Ascending aorta (tissue), 2 donors: ENCODE data around the gene IMMP2L. TPM values are rescaled to one million over a fixed set of nuclear protein-coding genes. Genes with fewer than 3 reads are reported as not detected.

Source experiments
- DNase-seq, 2 donors: peaks; one replicate each; pipeline ENCODE4 v3.0.0-alpha.2; 2019; ENCODE audit warnings: low spot score in 2 of 2
- H3K27ac ChIP-seq, 2 donors: fragments of 200-600 bp; sonication (generic); one replicate each; pipeline ENCODE4 v1.5.1; 2016 to 2017; ENCODE audit warnings: mild to moderate bottlenecking in 1 of 2
- H3K27me3 ChIP-seq: fragments of 200-600 bp; sonication (generic); one replicate; pipeline ENCODE4 v1.5.1; 2017
- H3K36me3 ChIP-seq, 2 donors: fragments of 200-600 bp; sonication (generic); one replicate each; pipeline ENCODE4 v1.5.1; 2016
- H3K4me1 ChIP-seq, 2 donors: fragments of 200-600 bp; sonication (generic); one replicate each; pipeline ENCODE4 v1.5.1; 2016 to 2017; ENCODE audit warnings: mild to moderate bottlenecking in 1 of 2
- H3K4me3 ChIP-seq, 2 donors: fragments of 200-600 bp; sonication (generic); one replicate each; pipeline ENCODE4 v1.5.1; 2016 to 2017; ENCODE audit warnings: mild to moderate bottlenecking in 1 of 2
- H3K9me3 ChIP-seq, 2 donors: fragments of 200-600 bp; sonication (generic); one replicate each; pipeline ENCODE4 v1.5.1; 2016
- intact Hi-C: fragments of 100-400 bp; cut with DNase I; formaldehyde crosslinking; loops from one replicate; pipeline ENCODE4 v1.15.1; 2023
- total RNA-seq: library from RNA; depleted of rRNA; stranded (reverse); fragments of >200 nt; gene quantifications from one replicate; pipeline ENCODE4 v1.1.0, GENCODE V29; 2016
- TF ChIP-seq, protein P1 (sequence below), 3 experiments: fragments of 200-600 bp in 2 of 3; fragments of 450-650 bp in 1 of 3; sonication (generic) in 2 of 3; IDR thresholded peaks; one replicate each; pipeline ENCODE4 v1.5.1; 2016 to 2019; ENCODE audit warnings: antibody characterized with exemption in 3 of 3, mild to moderate bottlenecking in 1 of 3, moderate library complexity in 1 of 3

Gene IMMP2L
- total RNA-seq, 1 donor from 2014 or later: 143 TPM

DNA sequence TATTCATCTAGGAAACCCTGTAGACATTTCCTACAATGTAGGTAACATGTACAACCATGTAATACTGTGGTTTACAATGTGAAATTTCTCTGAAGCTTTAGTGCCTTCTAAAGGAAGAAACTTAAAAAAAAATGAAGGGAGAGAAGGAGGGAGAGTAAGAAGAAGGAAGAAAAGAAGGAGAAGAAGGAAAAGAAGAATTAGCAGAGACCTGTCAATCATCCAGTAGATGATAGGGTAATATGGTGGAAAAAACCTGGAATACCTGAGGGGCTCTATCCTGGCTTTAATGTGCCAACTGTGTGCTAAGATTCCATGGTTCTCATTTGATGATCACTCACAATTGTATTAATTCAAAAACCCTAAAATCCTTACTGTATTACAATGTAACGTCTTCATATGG is 474.0 kb downstream of the IMMP2L start:
- TF ChIP-seq, protein P1, sequence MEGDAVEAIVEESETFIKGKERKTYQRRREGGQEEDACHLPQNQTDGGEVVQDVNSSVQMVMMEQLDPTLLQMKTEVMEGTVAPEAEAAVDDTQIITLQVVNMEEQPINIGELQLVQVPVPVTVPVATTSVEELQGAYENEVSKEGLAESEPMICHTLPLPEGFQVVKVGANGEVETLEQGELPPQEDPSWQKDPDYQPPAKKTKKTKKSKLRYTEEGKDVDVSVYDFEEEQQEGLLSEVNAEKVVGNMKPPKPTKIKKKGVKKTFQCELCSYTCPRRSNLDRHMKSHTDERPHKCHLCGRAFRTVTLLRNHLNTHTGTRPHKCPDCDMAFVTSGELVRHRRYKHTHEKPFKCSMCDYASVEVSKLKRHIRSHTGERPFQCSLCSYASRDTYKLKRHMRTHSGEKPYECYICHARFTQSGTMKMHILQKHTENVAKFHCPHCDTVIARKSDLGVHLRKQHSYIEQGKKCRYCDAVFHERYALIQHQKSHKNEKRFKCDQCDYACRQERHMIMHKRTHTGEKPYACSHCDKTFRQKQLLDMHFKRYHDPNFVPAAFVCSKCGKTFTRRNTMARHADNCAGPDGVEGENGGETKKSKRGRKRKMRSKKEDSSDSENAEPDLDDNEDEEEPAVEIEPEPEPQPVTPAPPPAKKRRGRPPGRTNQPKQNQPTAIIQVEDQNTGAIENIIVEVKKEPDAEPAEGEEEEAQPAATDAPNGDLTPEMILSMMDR (IDR thresholded peaks at IDR 0.05): no peak
- Histone ChIP-seq H3K36me3 (no peaks in the 10 kb centered on the region), H3K27me3 (no peaks in the 10 kb centered on the region), H3K27ac (no peak overlapping the region), H3K9me3 (no peaks in the 10 kb centered on the region), H3K4me3 (no peak overlapping the region), H3K4me1 (peaks cover 0 to 3% of the 10 kb centered on the region in 2 donors)
- intact Hi-C loops: loop anchor here (2.0 kb wide), 1 partner anchor 646 kb away; no protein-coding TSS in a partner anchor
- no peak for DNase-seq

DNA sequence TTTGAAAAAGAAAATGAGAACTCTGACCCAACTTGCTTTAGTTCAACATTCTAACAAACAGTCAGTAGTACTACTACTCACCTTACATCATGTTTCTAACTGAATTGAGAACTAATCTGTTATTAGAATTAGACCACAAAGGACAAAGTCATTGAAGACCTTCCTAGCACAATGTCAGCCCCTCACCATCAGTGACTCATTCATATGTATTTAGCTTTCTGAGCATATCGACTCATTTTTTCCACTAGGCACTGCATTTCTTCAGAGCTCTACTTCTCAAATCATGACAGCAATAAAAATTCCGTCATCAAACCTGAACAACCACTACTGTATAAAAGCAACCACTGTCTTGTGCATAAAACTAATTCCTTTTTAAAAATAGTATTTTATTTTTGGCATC is 475.8 kb downstream of the IMMP2L start:
- no peak overlapping the region for H3K4me3 ChIP-seq
- peaks cover 0 to 7% of the 10 kb centered on the region in 2 donors for H3K4me1 ChIP-seq
- H3K27ac ChIP-seq: no peak overlapping the region
- no peaks in the 10 kb centered on the region for H3K36me3 ChIP-seq
- H3K27me3 ChIP-seq: no peaks in the 10 kb centered on the region
- intact Hi-C loops: no loop called here
- DNase-seq: no peak
- no peaks in the 10 kb centered on the region for H3K9me3 ChIP-seq
- TF ChIP-seq, protein P1 (IDR thresholded peaks at IDR 0.05): no peak

DNA sequence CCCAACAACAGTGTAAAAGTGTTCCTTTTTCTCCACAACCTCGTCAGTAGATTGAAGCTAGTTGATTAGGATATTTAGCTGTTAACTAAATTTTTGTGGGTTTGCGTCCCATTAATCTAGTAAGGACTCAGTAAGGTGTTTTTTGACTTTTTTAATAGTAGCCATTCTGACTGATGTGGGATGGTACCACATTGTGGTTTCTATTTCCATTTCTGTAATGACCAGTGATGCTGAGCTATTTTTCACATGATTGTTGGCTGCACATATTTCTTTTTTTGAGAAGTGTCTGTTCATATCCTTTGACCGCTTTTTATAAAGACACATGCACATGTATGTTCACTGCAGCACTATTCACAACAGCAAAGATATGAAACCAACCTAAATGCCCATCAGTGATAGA is 476.9 kb downstream of the IMMP2L start:
- Histone ChIP-seq H3K4me1 (peaks cover 0 to 9% of the 10 kb centered on the region in 2 donors), H3K4me3 (no peak overlapping the region), H3K27ac (no peak overlapping the region), H3K27me3 (no peaks in the 10 kb centered on the region), H3K9me3 (no peaks in the 10 kb centered on the region), H3K36me3 (no peaks in the 10 kb centered on the region)
- DNase-seq: no peak
- TF ChIP-seq, protein P1 (IDR thresholded peaks at IDR 0.05): no peak
- intact Hi-C loops: no loop called here

DNA sequence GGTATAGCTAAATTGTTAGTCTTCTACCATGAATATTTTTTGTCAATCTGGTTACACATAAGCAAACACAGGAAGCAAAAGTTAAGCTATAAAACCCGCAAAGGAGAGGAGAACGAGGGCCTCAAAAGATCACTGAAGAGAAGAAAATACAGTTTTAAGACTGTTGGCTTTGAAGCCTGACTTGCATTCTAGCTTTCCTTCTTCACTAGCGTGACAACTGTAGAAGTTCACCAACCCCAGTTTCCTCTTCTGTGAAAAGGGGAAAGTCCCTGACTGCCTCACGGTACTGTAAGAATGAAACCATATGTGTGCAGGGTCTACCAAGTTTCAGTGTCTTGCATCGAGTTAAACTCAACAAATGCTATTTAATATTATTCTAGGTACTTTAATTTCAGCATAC is 478.9 kb downstream of the IMMP2L start:
- no peak for DNase-seq
- Histone ChIP-seq H3K4me1 (peaks cover 0 to 9% of the 10 kb centered on the region in 2 donors), H3K9me3 (no peaks in the 10 kb centered on the region), H3K27ac (no peak overlapping the region), H3K36me3 (no peaks in the 10 kb centered on the region), H3K27me3 (no peaks in the 10 kb centered on the region), H3K4me3 (no peak overlapping the region)
- intact Hi-C loops: no loop called here
- TF ChIP-seq, protein P1 (IDR thresholded peaks at IDR 0.05): no peak

DNA sequence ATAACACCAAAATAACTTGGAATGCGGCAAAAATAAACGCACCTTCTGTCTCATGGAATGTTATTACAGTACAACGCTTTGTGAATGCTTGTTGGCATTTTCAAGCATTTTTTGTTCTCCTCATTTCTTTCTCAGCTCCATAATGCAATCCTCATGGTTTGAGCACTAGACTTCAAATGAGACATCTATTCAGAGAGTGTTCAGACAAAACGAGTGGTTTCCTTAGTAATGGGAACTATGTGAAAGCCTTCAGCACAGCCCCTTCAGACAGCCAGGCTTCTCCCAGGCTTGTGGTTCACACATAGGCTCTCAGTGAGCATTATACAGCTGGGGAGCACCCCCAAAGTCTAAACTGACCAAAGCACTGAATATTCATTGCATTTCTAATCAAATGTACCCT is 479.9 kb downstream of the IMMP2L start:
- Histone ChIP-seq H3K36me3 (no peaks in the 10 kb centered on the region), H3K4me3 (no peak overlapping the region), H3K27ac (no peak overlapping the region), H3K4me1 (peaks cover 0 to 9% of the 10 kb centered on the region in 2 donors), H3K27me3 (no peaks in the 10 kb centered on the region), H3K9me3 (no peaks in the 10 kb centered on the region)
- intact Hi-C loops: no loop called here
- TF ChIP-seq, protein P1 (IDR thresholded peaks at IDR 0.05): no peak
- DNase-seq: no peak
